ENCODE measurements around the gene HECTD2. TPM values are rescaled to one million over a fixed set of nuclear protein-coding genes. Genes with fewer than 3 reads are reported as not detected.
"Not testable (repeated sequence)": the region's sequence is repeated elsewhere in the genome, so short reads cannot be mapped to it uniquely, and the experiment has no call there.

HECTD2 gene, protein sequence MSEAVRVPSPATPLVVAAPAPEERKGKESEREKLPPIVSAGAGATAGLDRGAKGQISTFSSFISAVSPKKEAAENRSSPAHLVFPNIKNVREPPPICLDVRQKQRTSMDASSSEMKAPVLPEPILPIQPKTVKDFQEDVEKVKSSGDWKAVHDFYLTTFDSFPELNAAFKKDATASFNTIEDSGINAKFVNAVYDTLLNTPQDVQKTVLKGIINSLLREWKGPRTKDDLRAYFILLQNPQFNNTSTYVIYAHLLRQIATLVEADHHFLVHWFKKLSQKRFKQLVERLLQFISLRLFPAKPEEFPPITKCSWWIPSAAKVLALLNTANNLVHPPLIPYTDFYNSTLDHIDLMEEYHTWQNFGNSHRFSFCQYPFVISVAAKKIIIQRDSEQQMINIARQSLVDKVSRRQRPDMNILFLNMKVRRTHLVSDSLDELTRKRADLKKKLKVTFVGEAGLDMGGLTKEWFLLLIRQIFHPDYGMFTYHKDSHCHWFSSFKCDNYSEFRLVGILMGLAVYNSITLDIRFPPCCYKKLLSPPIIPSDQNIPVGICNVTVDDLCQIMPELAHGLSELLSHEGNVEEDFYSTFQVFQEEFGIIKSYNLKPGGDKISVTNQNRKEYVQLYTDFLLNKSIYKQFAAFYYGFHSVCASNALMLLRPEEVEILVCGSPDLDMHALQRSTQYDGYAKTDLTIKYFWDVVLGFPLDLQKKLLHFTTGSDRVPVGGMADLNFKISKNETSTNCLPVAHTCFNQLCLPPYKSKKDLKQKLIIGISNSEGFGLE
- 10 to 100 TPM; 17.8 to 19.7 TPM for total RNA-seq
- long read RNA-seq, donor 1, partial matches to known transcripts, result 3 of 6 reads
- long read RNA-seq, donor 1, other reads (novel, unspliced or antisense), result 1 of 6 reads
- long read RNA-seq, donor 2, partial matches to known transcripts, result 3 of 7 reads
- long read RNA-seq, donor 2, other reads (novel, unspliced or antisense), result 4 of 7 reads

GRCh38 chr10:91409869-91410637 lies at the start of gene HECTD2:
Gene HECTD2, plus strand, starts transcription at chr10:91410344. Its CDS starts 95 bp downstream, at chr10:91410439.
- DNase-seq (ENCODE audit: low spot score), result peak; percentile 94
- intact Hi-C loops (cut with DNase I), result no loop called here

- intact Hi-C loops (cut with DNase I), result no loop called here
- DNase-seq (ENCODE audit: low spot score), result no peak
Observed at GRCh38 chr10:91360461-91360860, 49.7 kb upstream of the HECTD2 start.

- intact Hi-C loops (cut with DNase I); DNase-seq (ENCODE audit: low spot score): not testable (repeated sequence)
Observed at GRCh38 chr10:91365519-91365918, 44.6 kb upstream of the HECTD2 start.

DNA sequence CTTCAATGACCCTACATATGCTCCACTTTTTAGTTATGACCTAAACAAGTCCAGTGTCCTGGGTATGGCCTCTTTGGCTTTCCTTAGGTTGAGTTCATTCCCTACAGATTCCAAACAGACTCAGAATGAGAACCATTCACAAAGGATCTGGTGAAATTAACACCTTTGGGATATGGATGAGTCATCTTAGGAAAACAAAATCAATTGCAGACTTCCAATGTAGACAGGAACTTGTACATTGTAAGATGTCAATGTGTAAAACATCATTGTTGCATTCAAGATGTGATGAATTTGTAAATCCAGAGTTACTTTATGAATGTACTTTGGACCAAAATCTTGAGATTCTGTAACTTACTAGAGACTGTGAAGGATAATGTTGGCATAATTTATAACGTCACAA lies 43.4 kb upstream of the HECTD2 start:
- no peak for DNase-seq (ENCODE audit: low spot score)
- intact Hi-C loops (cut with DNase I), result no loop called here

- no peak for DNase-seq (ENCODE audit: low spot score)
- intact Hi-C loops (cut with DNase I), result no loop called here
Observed at GRCh38 chr10:91367127-91367531, 43.0 kb upstream of the HECTD2 start.

DNA sequence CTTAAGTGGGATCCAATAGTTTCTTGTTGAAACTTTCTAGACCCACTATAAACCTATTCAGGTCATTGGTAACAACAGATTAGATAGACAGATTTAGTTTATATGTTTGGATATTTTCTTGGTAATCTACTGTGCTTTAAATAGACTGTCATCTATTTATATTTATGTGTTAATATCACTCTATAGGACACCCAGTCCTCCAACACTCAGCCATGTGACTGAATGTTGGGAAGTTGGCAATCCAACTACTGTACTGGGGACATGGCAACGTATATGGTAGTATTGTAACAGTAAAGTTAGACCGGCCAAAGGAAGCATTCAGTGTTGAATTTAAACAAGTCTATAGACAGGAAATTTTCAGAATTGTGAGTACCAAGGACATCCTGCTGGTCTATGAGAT lies 42.6 kb upstream of the HECTD2 start:
- intact Hi-C loops (cut with DNase I), result no loop called here
- no peak for DNase-seq (ENCODE audit: low spot score)

GRCh38 chr10:91369978-91370589 lies 40.1 kb upstream of the HECTD2 start:
- DNase-seq (ENCODE audit: low spot score); intact Hi-C loops (cut with DNase I): not testable (repeated sequence)

DNA sequence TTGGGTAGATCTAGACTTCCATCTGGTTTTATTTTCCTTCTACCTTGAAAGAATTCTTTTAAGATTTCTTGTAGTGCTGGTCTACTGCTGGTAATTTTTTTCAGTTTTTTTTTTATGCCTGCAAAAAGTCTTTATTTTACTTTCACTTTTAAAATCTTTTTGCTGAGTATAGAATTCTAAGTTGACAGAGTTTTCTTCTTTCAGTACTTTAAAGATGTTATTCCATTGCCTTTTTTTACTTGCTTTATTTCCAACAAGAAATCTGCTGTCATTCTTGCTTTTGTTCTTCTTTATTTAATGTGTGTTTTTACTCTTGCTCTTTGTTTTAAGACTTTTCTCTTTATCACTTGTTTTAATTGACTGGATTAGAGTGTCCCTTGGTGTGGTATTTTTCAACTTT lies 36.1 kb upstream of the HECTD2 start:
- intact Hi-C loops (cut with DNase I), result no loop called here
- no peak for DNase-seq (ENCODE audit: low spot score)

DNA sequence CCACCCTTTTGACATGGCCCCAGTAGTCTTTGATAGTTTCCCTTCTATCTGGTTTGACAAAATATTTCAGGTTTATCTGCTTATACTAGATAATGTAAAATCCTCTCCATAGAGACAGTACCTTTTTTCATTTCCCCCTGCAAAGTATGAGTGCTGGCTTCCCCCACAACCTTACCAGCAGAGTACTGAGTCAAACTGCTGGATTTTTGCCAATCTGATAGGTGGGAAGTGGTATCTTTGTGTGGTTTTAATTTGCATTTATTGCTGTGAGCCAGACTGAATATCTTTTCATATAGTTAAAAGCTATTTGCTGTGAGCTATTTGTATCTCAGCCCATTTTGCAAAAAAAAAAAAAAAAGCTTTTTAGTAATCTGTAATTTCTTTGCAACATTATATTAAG lies 32.1 kb upstream of the HECTD2 start:
- no peak for DNase-seq (ENCODE audit: low spot score)
- intact Hi-C loops (cut with DNase I), result no loop called here

DNA sequence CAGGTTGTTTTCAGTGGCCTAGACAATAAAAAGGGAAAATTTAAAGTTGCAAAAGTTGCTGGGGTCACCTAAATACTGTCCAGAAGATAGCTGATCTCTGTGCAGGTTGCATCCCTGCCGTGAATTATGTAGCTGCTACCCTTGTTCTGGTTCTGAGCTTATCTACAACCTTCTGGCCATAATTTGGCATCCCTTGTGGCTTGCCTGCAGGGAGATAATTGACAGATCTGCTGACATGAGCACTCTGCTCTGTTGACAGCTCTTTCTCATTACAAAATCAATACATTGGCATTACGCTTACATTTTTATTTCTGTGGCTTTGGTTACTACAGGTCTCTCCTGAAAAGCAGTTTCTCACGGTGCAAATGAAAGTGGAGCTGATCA lies 29.3 kb upstream of the HECTD2 start:
- intact Hi-C loops (cut with DNase I), result no loop called here
- DNase-seq (ENCODE audit: low spot score), result no peak

DNA sequence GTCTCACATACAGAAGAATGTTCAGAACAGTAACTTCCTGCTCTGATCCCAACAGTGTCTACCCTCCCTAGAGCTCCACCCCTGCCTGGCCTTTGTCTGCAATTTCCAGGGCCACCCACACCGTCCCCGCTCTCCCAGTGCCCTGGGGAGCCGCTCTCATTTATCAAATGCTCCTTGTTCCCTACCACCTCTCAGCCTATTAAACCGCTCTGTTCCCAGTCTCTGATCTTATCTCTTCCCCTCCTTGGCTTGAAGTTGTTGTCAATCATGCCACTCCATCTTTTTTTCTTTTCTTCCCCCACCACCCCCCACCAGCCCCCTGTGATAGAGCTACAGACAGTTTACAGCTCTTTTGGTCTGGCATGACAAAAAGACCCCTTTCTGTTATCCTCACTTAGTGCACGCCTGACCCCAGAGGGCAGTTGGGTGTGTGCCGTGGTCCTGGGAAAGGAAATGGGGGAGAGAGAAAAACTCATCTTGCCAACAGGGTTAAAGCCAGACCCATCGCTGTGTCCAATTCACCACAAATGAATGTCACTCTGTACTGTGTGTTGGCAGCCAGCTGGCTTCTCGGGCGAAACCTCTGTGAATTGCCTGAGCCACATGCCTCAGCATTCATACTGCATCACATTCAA lies 28.8 kb upstream of the HECTD2 start:
- no peak for DNase-seq (ENCODE audit: low spot score)
- intact Hi-C loops (cut with DNase I), result no loop called here

DNA sequence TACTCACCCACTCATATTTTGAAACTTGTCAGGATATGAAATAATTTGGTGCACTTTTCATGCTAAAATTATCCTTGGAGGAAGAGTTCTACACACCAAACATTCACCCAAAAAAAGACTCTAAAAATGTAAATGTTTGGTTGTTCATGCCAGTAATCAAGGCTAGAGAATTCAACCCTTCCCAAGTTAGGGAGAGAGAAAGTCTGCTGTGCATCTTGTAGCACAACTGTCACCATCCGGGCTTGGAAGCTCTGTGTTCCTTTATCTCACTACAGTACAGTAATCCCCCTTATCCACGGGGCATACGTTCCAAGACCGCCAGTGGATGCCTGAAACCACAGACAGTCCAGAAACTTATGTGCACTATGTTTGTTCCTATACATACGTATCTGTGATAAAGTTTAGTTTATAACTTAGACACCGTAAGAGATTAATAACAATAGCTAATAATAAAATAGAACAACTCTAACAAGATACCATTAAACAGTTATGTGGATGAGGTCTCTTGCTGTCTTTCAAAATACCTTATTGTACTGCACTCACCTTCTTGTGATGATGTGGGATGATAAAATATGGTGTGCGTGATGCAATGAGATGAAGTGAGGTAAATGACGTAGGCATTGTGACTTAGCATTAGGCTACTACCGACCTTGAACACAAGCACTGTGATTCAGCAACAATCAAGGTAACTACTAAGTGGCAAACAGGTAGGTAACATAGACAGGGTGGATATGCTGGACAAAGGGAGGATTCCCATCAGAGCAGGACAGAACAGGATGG lies 24.6 kb upstream of the HECTD2 start:
- intact Hi-C loops (cut with DNase I), result no loop called here
- DNase-seq (ENCODE audit: low spot score), result no peak

- intact Hi-C loops (cut with DNase I), result no loop called here
- DNase-seq (ENCODE audit: low spot score), result no peak
Observed at GRCh38 chr10:91389636-91390512, 20.3 kb upstream of the HECTD2 start.

- intact Hi-C loops (cut with DNase I); DNase-seq (ENCODE audit: low spot score): not testable (repeated sequence)
Observed at GRCh38 chr10:91390513-91390825, 19.7 kb upstream of the HECTD2 start.

DNA sequence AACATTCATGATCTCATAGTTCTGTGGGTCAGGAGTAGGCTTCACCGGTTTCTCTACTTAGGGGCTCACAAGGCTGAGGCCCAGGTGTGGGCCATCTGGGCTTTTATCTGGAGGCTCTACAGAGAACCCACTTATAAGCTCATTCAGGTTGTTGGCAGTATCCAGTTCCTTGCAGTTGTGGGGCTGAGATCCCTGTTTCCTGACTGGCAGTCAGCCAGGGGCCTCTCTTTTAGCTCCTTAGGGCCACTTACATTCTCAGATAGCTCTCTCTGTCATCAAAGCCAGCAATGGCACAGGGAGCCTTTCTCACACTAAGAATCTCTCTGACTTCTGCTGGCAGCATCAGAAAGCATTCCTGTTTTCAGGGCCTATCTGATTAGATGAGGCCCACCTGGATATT lies 18.2 kb upstream of the HECTD2 start:
- intact Hi-C loops (cut with DNase I), result no loop called here
- DNase-seq (ENCODE audit: low spot score), result no peak

GRCh38 chr10:91406322-91406721 lies 3.8 kb upstream of the HECTD2 start:
- intact Hi-C loops (cut with DNase I), result no loop called here
- DNase-seq (ENCODE audit: low spot score), result no peak
